Activated CD4-positive, alpha-beta T cell treated with anti-CD3 and anti-CD28 coated beads for 36 hours (primary cell): ENCODE measurements around the gene CYP3A7. TPM values are rescaled to one million over a fixed set of nuclear protein-coding genes. Genes with fewer than 3 reads are reported as not detected.
"Not testable (repeated sequence)": the region's sequence is repeated elsewhere in the genome, so short reads cannot be mapped to it uniquely, and the experiment has no call there.

Experiments used
- ATAC-seq: fragments of 200-7000 bp; cut with Tn5 transposase; one replicate; pipeline ENCODE4 v1.10.0; 2021; ENCODE audit warnings: mild to moderate bottlenecking, moderate library complexity
- CTCF ChIA-PET: fragments of 350-600 bp; sonication (Branson Sonifier 250); formaldehyde crosslinking; loops from one replicate; lab custom pipeline; 2021; ENCODE audit warnings: antibody characterized with exemption; lab: Charles Lee
- POLR2A ChIA-PET: fragments of 350-600 bp; sonication (Branson Sonifier 250); formaldehyde crosslinking; loops from one replicate; lab custom pipeline; 2021; ENCODE audit warnings: antibody characterized with exemption, inconsistent platforms; lab: Charles Lee
- DNase-seq: peaks from one replicate; pipeline ENCODE4 v3.0.0-alpha.2; 2020
- H3K27ac Mint-ChIP-seq: one replicate; pipeline ENCODE4 v1.8.0; 2021; ENCODE audit warnings: mixed read lengths
- H3K27me3 Mint-ChIP-seq: one replicate; pipeline ENCODE4 v1.8.0; 2021; ENCODE audit warnings: mixed read lengths
- H3K36me3 Mint-ChIP-seq: one replicate; pipeline ENCODE4 v1.8.0; 2021; ENCODE audit warnings: low read depth, mixed read lengths
- H3K4me1 Mint-ChIP-seq: one replicate; pipeline ENCODE4 v1.8.0; 2021; ENCODE audit warnings: mixed read lengths
- H3K4me3 Mint-ChIP-seq: one replicate; pipeline ENCODE4 v1.8.0; 2021; ENCODE audit warnings: mild to moderate bottlenecking, moderate library complexity, mixed read lengths
- H3K9me3 Mint-ChIP-seq: one replicate; pipeline ENCODE4 v1.8.0; 2021; ENCODE audit warnings: low read depth, mixed read lengths
- intact Hi-C, 2 experiments: fragments of 100-400 bp; cut with DNase I in 1 of 2; cut with micrococcal nuclease in 1 of 2; formaldehyde crosslinking; loops; one replicate each; pipeline versions ENCODE4 v1.14.2 to v1.15.1; 2022 to 2024; cut with DNase I, micrococcal nuclease
- total RNA-seq, 2 experiments: library from RNA; stranded (reverse); gene quantifications; one replicate each; pipeline ENCODE4 v1.2.3, GENCODE V29; 2021

Gene CYP3A7
- total RNA-seq, 2 experiments from 2014 or later, result not detected

GRCh38 chr7:99677648-99678045 is 57.3 kb downstream of the CYP3A7 start:
- Mint-ChIP-seq H3K36me3 (peaks cover 6% of the 10 kb centered on the region), H3K9me3 (no peaks in the 10 kb centered on the region), H3K4me3 (no peak overlapping the region), H3K27me3 (no peaks in the 10 kb centered on the region), H3K27ac (no peak overlapping the region), H3K4me1 (peaks cover 24% of the 10 kb centered on the region)
- POLR2A ChIA-PET, result no interaction called here
- DNase-seq (no peak), ATAC-seq (no peak)
- intact Hi-C loops, result no loop called here
- CTCF ChIA-PET, result interaction anchor here (0.7 kb wide), 1 partner anchor 87 kb away, joined by 3 read pairs; no protein-coding TSS in a partner anchor

GRCh38 chr7:99677013-99677647 is 57.9 kb downstream of the CYP3A7 start:
- Mint-ChIP-seq H3K9me3 (no peaks in the 10 kb centered on the region), H3K27ac (no peak overlapping the region), H3K36me3 (peaks cover 1% of the 10 kb centered on the region), H3K4me3 (no peak overlapping the region), H3K27me3 (no peaks in the 10 kb centered on the region), H3K4me1 (peaks cover 24% of the 10 kb centered on the region)
- ATAC-seq, result no peak
- ChIA-PET CTCF (interaction anchor here (0.7 kb wide), 1 partner anchor 87 kb away, joined by 3 read pairs; no protein-coding TSS in a partner anchor), POLR2A (no interaction called here)
- DNase-seq, result no peak
- intact Hi-C loops, result no loop called here

GRCh38 chr7:99674995-99675742 is 59.8 kb downstream of the CYP3A7 start:
- Mint-ChIP-seq H3K36me3 (no peaks in the 10 kb centered on the region), H3K9me3 (no peaks in the 10 kb centered on the region), H3K27me3 (no peaks in the 10 kb centered on the region), H3K4me3 (no peak overlapping the region), H3K27ac (peak overlapping the region; percentile 78), H3K4me1 (peaks cover 24% of the 10 kb centered on the region)
- intact Hi-C loops, result no loop called here
- peak; percentile 72 for ATAC-seq
- ChIA-PET CTCF (no interaction called here), POLR2A (no interaction called here)
- DNase-seq, result no peak

- Mint-ChIP-seq H3K4me3 (no peak overlapping the region), H3K36me3 (peaks cover 5% of the 10 kb centered on the region), H3K9me3 (no peaks in the 10 kb centered on the region), H3K27ac (no peak overlapping the region), H3K4me1 (peaks cover 22% of the 10 kb centered on the region), H3K27me3 (no peaks in the 10 kb centered on the region)
- ATAC-seq (no peak), DNase-seq (no peak)
- ChIA-PET CTCF (no interaction called here), POLR2A (no interaction called here)
- intact Hi-C loops, result no loop called here
Measured at GRCh38 chr7:99672573-99672972, 62.4 kb downstream of the CYP3A7 start.

GRCh38 chr7:99669782-99670181 is 65.2 kb downstream of the CYP3A7 start:
- POLR2A ChIA-PET, result no interaction called here
- no peak overlapping the region for H3K27ac Mint-ChIP-seq
- H3K4me1 Mint-ChIP-seq, result peaks cover 19% of the 10 kb centered on the region
- H3K4me3 Mint-ChIP-seq, result no peak overlapping the region
- ATAC-seq, result no peak
- CTCF ChIA-PET, result interaction anchor here (0.7 to 1.9 kb wide), 2 partner anchors 9 to 28 kb away, joined by 3 to 6 read pairs; no protein-coding TSS in a partner anchor
- intact Hi-C loops, result no loop called here
- DNase-seq, result no peak
- no peaks in the 10 kb centered on the region for H3K9me3 Mint-ChIP-seq
- H3K27me3 Mint-ChIP-seq, result no peaks in the 10 kb centered on the region
- peaks cover 16% of the 10 kb centered on the region for H3K36me3 Mint-ChIP-seq

- peaks cover 23% of the 10 kb centered on the region for H3K36me3 Mint-ChIP-seq
- no peak overlapping the region for H3K27ac Mint-ChIP-seq
- intact Hi-C loops, result no loop called here
- CTCF ChIA-PET, result no interaction called here
- DNase-seq (no peak), ATAC-seq (no peak)
- H3K4me3 Mint-ChIP-seq, result no peak overlapping the region
- POLR2A ChIA-PET, result no interaction called here
- no peaks in the 10 kb centered on the region for H3K27me3 Mint-ChIP-seq
- H3K4me1 Mint-ChIP-seq, result peaks cover 11% of the 10 kb centered on the region
- H3K9me3 Mint-ChIP-seq, result no peaks in the 10 kb centered on the region
Measured at GRCh38 chr7:99668541-99668940, 66.5 kb downstream of the CYP3A7 start.

- DNase-seq (no peak), ATAC-seq (no peak)
- Mint-ChIP-seq H3K27me3 (no peaks in the 10 kb centered on the region), H3K36me3 (peaks cover 25% of the 10 kb centered on the region), H3K4me1 (peaks cover 11% of the 10 kb centered on the region), H3K27ac (no peak overlapping the region), H3K4me3 (no peak overlapping the region), H3K9me3 (no peaks in the 10 kb centered on the region)
- intact Hi-C loops, result no loop called here
- ChIA-PET POLR2A (no interaction called here), CTCF (no interaction called here)
Measured at GRCh38 chr7:99667179-99667578, 67.8 kb downstream of the CYP3A7 start.

- Mint-ChIP-seq H3K36me3 (peaks cover 28% of the 10 kb centered on the region), H3K4me3 (no peak overlapping the region), H3K27ac (peak overlapping the region; percentile 39), H3K9me3 (no peaks in the 10 kb centered on the region), H3K4me1 (peaks cover 11% of the 10 kb centered on the region), H3K27me3 (no peaks in the 10 kb centered on the region)
- ChIA-PET CTCF (no interaction called here), POLR2A (no interaction called here)
- no peak for ATAC-seq
- no peak for DNase-seq
- intact Hi-C loops, result no loop called here
Measured at GRCh38 chr7:99666013-99666395, 69.0 kb downstream of the CYP3A7 start.

- H3K36me3 Mint-ChIP-seq, result peaks cover 30% of the 10 kb centered on the region
- DNase-seq, result peak; percentile 27
- peak; percentile 86 for ATAC-seq
- CTCF ChIA-PET, result no interaction called here
- H3K27me3 Mint-ChIP-seq, result no peaks in the 10 kb centered on the region
- POLR2A ChIA-PET, result no interaction called here
- peak overlapping the region; percentile 39 for H3K27ac Mint-ChIP-seq
- H3K9me3 Mint-ChIP-seq, result no peaks in the 10 kb centered on the region
- H3K4me1 Mint-ChIP-seq, result peaks cover 11% of the 10 kb centered on the region
- intact Hi-C loops, result no loop called here
- H3K4me3 Mint-ChIP-seq, result no peak overlapping the region
Measured at GRCh38 chr7:99665312-99666012, 69.5 kb downstream of the CYP3A7 start.

GRCh38 chr7:99657879-99658278 is 77.1 kb downstream of the CYP3A7 start:
- H3K4me3 Mint-ChIP-seq, intact Hi-C loops, ATAC-seq, H3K9me3 Mint-ChIP-seq, H3K4me1 Mint-ChIP-seq, POLR2A ChIA-PET, H3K27me3 Mint-ChIP-seq, H3K27ac Mint-ChIP-seq, DNase-seq, CTCF ChIA-PET: not testable (repeated sequence)
- H3K36me3 Mint-ChIP-seq, result peaks cover 36% of the 10 kb centered on the region
